Erythroblast (primary cell): Measurements from ENCODE around the gene NTN1.

Experiments
- GATA1 ChIP-seq: IDR thresholded peaks from 2 replicates; pipeline ENCODE4 v1.6.1; 2011; ENCODE audit warnings: low read depth, mild to moderate bottlenecking, control low read depth, low read length, moderate library complexity
- POLR2A ChIP-seq: IDR thresholded peaks from 2 replicates; pipeline ENCODE4 v1.6.1; 2011; ENCODE audit warnings: mild to moderate bottlenecking, low read length

DNA sequence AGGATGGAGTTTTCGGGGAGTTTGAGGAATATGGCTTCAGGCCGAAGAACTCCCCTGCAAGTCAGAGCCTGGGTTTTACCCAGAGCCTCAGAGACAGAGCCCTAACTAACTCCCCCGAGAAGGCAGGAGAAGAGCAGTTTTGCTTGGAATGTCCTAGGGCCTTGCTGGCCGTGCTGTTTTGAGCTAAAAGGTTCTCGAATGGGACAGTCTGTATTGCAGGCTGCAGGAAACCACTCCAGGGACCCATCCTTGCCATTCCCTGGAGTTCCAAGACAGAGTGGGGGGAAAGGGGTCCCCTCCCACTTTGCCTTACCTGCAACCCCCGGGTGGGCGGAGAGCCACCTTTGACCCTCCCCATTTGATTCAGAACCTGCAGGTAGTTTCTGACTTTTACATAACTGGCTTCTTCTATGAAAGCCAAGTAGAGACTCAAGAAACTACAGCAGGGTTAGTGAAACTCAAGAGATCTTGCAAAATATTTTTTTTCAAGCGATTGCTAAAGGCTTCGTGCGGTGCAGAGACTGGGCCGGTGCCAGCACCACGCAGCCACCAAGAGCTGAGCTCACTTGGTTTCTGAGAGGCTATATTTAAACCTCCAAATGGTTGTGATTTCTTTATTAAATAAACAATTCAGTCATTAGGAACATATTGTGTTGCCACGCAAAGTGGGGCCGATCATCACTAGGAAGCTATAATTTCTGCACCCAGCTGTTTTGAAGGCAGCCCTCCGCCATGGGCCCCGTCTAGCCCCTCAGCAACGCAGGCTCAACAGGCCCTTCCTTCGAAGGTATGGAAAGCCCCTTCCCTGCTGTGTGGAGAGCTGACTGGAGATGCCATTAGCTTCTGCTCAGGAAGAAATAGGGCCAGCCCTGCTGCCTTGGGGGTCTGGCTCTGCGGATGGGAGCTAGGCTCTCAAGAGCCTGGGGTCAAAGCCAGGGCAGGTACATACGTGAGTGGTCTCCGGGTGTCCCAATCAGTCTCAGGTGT is 223.0 kb downstream of the NTN1 start:
- TF ChIP-seq POLR2A (no peak), GATA1 (no peak)
